HG03469 (cell line): ENCODE measurements around the gene CCDC191.

ENCODE experiments used
- ATAC-seq: cut with Tn5 transposase; IDR thresholded peaks from one replicate; pipeline ENCODE4 v1.9.1; 2021; ENCODE audit warnings: mild to moderate bottlenecking, moderate library complexity, moderate number of reproducible peaks; ENCODE audit not compliant: unreplicated experiment

The CCDC191 gene, protein sequence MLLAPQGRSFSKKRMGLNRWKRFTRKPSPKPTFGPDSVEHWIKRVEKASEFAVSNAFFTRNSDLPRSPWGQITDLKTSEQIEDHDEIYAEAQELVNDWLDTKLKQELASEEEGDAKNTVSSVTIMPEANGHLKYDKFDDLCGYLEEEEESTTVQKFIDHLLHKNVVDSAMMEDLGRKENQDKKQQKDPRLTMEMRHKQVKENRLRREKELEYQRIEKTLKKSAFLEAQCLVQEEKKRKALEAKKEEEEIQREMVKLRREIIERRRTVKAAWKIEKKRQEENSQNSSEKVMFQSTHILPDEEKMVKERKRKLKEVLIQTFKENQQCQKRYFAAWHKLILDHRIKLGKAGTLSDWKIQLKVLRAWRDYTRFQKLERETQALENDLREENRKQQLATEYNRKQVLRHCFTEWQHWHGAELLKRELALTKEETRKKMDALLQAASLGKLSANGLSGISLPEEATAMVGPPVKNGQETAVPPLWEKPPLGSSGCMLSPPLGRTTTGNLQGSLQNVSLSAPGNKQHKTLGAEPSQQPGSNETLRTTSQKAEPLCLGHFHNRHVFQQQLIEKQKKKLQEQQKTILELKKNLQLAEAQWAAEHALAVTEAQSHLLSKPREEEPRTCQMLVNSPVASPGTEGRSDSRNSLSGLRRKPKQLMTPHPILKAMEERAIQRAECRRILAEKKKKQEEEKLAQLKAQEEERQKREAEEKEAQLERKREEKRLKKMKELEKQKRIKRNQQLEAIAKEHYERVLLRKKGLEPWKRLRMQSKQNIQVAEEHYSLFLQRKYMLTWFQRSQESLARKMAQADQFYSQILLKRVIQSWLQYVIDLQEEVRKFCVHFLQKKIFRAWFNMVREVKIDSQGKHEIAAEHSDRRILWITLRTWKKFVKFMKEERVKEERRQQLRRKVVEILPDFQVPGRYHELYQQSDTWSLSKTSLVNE

DNA sequence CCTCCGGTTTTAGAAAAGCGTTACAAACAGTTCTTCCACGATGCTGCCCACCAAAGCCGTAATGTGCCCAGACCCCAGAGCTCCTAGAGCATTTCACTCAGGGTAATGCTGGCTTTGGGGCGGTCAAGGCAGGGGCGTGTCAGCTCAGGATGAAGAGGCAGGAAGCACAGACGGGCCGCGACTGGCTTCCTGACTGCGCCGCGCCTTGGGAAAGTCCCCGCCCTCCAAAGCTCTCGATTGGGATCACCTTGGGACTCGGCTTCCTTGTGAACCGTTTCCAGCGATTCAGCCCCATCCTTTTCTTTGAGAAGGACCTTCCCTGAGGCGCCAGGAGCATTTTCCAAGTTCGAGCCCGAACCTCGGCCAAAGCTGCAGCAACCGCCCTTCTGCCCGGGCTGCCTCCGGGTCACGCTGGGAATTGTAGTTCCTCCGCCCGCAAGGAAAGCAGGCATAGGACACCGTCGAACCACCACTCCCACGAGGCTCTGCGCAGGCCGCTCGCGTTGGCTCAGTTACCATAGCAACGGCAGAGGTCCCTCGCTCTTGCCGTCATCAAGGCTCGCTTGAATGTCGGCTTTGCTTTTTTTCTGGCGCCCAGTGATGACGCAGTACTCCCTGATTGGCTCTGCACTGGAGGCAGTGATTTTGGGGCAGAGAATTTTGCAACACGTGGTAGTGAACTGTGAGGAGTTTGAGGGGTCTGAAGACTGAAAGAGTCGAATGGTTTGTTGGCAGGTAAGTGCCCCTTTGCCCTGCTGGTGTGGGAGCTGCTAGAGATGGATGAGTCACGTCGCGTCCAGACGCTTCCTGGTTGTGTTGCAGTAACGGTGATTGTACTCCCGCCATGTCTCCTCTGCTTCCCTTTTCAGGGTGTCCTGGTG lies at the start of gene CCDC191, which contains the start of gene QTRT2:
TSS of gene CCDC191 (minus strand) at position 397 of the 881 bp plus-strand sequence. CDS start at position 337, 60 bp downstream.
TSS of gene QTRT2 (plus strand) at position 608 of the 881 bp plus-strand sequence. CDS start 8,521 bp downstream, outside the sequence.
- peak; percentile 89 for ATAC-seq

DNA sequence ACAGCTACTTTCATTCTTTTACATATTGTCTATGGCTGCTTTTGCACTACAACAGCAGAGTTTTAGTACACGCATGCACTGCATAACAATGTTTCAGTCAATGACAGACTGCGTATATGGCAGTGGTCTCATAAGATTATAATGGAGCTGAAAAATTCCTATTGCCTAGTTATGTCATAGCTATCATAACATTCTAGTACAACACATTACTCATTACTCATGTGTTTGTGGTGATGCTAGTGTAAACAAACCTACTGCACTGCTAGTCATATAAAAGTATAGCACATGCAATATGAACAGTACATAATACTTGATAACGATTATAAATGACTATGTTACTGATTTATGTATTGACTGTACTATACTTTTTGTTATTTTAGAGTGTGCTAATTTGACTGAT lies 48.1 kb upstream of the CCDC191 start:
- ATAC-seq, result no peak

DNA sequence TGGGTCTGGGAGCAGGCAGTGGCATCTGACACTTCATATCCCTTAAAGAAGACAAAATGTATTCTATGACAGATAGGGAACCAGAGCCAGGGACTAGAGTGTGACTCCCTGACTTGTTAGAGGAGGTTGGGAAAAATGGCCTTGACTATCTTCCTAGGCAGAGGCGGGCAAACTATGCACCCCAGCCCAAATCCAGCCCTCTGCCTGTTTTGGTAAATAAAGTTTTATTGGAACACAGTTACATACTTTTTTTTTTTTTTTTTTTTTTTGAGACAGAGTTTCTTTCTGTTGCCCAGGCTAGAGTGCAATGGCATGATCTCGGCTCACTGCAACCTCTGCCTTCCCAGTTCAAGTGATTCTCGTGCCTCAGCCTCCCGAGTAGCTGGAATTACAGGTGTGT lies 47.5 kb upstream of the CCDC191 start:
- ATAC-seq, result no peak

DNA sequence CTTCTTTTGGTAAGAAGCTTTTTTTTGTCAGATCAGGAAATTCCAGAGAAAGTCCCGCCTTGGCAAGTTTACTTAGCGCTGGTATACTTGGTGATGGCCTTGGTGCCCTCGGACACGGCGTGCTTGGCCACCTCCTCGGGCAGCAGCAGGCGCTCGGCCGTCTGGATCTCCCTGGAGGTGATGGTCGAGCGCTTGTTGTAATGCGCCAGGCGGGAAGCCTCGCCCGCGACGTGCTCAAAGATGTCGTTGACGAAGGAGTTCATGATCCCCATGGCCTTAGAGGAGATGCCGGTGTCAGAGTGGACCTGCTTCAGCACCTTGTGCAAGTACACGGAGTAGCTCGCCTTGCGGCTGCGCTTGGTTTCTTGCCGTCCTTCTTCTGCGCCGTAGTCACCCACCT lies 46.9 kb upstream of the CCDC191 start:
- ATAC-seq, result no peak

DNA sequence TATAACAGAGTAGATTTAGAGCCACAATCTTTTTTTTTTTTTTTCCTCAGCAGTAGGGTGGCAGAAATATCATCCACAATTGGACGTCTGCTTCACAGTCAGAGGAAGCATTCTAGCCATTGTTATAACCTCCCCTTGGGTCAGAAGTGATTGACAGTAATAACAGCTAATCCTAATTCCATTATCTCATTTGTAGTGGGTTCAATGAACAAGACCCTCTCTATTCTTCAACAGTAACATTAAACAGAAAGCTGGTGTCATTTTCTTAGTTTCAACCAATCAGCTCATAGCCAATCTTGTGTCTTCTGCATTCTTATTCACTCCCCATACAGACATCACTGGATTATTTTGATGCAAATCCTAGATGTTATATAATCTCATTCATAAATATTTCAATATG lies 44.8 kb upstream of the CCDC191 start:
- no peak for ATAC-seq

DNA sequence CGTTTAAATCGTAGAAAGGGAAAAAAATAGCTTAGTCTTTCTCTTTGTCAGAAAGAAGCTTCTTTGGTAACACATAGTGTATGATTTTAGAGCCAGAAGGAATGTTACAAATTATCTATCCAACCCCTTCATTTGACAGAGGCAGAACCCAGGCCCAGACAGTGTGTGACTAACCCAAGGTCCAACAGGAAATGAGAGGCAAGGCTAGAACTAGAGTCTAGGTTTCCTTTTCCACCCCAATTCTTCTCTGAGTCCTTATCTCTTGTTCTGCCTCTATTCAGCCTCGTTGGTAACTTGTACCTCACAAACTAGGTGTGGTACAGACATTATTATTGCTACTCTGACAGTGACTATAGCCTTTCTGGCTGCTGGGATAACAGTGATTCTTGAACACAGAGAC lies 39.5 kb upstream of the CCDC191 start:
- ATAC-seq, result no peak

DNA sequence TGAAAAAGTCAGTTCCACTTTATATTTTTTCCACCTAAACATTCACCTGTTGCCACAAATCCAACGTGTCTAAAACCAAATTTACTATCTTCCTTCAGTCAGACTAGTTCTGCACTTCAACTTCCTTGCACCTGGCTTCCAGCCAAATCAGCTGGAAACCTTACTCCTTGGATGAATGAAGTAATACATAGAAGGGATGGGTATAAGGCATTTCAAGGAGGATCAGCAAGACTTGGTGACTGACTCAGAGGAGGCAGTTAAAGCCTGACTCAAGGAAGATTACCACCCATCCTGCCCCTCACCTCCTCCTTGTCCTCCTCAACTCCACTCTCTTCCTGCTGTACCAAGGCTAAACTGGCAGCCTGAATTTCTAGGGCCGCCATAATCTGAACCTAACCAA lies 37.3 kb upstream of the CCDC191 start:
- no peak for ATAC-seq

DNA sequence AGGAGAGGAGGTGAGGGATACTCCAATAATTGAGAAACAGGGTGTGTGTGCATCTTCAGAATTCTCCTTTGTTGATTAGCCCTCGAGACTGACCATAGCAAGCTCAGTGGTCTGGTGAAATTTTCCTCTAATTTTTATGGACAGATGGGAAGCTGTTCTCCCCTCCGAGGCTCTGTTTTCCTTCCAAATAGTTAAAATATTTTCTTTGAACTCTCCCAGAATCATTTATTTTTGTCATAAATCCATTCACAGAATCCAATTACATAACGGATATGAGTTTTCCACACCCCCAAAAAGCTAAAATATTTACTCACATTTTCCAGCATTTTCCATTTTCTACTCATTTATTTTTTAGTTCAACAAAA lies 36.7 kb upstream of the CCDC191 start:
- no peak for ATAC-seq

DNA sequence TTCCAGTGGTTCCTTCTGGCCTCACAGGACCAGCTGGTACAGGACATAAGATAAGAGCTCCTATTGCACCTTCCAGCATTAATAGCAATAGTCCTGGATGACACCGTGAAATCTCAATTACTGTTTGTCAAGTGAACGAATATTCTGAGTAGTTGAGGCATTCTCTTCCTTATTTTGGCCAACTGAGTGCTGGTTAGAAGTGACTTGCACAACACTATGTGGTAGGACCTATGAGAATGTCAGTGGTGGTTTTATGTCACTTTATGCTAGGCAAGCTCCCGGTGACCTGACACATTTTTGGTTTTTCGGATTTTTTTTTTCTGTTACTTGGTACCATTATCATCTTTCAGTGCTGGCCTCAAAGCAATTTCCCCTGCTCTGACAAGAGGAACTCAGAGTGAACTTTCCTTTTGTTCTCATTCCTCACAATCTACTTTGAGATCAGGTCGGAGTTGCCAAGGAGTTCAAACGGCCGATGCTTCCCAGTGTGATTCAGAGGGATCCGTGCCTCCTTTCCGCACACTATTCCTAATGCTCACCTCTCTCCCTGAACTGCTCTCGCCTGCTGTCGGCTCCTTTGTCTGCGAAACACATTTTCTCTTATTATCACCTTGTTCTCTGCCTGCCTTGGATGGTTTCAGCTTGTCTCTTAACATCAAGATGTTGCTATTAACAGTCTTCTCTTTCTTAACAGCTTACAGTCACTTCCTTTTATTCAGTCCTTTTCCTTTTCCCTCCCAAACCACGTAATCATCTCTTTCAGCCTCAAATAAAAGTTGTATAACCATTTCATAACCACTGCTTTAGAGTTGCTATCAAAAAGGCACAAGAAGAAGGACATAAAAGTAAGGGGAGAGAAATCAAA lies 36.1 kb upstream of the CCDC191 start:
- no peak for ATAC-seq

DNA sequence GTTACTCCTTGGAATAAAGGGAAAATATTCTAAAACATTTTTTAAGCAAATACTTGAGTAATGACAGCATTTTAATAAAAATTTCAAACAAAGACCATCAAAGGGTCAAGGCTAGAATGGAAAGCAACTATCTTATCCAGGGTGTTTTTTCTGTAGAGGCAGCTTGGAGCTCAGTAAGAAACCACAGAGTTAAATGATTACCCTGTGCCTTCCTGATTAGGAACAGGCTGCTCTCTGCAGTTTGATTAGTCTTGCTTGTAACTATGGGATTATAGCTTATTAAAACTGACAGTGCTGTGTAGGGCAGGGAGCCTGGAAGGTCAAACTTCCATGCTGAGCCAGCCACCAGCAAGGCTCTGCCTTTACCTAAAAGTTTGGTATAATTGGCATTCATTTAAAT lies 33.3 kb upstream of the CCDC191 start:
- ATAC-seq, result no peak

DNA sequence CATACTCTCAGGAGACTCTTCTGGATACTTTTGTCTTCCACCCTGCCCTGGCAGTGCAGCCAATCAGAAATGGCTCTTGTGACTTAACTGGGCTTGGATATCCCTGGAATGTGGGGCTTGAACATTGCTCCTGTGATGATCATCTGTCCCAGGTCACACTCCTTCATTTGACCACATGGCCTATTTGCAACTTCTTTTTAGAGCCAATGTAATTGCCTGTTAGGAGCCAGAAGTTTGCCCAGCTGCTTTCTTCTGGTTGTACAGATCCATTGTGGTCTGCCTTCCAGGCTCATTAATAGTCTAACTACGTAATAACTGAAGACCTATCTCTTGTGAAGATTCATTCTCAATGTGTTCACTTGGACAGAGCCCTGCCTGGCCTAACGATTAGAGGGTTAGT lies 30.0 kb upstream of the CCDC191 start:
- ATAC-seq, result no peak

DNA sequence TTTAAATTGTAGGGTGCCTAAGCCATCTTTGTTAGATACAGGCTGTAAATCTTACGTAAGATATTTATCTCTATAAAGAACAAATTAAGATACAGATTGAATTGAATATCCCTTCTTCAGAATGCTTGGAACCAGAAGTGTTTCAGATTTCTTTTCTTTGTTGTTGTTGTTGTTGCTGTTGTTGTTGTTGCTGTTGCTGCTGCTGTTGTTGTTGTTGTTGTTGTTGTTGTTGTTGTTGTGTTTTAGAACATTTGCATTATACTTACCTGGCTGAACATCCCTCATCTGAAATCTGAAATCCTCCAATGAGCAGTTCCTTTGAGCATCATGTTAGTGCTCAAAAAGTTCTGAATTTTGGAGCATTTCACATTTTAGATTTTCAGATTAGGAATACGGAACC lies 26.8 kb upstream of the CCDC191 start:
- no peak for ATAC-seq

DNA sequence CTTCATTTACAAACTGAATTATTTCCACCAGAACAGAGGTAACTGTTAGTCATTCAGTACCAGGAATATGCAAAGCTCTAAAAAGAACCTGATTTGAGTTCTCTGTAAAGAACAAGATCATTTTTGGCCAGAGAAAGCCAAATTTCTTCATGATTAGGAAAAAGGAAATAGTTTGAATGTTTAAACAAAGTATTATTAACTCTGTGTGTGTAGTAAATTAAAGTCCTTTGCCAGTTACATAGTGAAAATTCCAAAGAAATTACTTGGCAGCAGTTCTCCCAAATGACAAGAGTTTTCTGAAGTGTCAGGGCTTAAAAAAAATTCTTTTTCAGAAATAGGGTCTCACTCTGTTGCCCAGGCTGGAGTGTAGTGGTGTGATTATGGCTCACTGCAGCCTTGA lies 24.7 kb upstream of the CCDC191 start:
- ATAC-seq, result no peak

DNA sequence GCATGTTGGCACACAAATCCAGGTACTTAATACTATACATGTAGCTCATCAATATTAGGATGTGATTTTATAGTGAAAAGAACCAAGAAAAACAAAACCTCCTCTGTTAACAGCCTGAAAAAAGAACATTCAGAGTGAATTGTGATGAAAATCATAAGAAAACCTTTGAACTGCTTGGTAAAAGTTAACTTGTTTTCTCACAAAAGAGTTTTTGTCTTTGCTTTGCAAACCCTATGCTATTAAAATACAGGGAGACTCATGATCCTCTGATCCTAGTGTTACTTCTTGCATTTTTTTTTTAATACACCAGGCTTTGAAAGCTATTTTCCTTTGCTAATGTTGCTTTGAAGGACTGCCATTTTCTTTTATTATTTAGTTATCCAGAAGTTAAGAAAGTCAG lies 23.9 kb upstream of the CCDC191 start:
- no peak for ATAC-seq

DNA sequence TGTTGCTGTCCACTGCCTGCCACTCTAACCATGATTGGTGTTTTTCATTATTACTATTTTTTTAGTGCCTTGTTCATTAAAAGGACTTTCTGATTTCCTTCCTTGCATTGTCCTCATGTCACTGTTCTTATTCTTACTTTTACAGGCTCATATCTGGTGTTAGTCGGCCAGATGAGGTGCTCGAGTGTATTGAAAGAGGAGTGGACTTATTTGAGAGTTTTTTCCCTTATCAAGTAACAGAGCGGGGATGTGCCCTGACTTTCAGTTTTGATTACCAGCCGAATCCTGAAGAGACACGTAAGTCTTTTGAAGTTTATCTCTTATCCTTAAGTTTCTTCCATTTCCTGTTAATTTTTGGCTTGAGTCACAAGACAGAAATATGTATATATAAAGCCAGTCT lies 23.4 kb upstream of the CCDC191 start:
- ATAC-seq, result no peak

DNA sequence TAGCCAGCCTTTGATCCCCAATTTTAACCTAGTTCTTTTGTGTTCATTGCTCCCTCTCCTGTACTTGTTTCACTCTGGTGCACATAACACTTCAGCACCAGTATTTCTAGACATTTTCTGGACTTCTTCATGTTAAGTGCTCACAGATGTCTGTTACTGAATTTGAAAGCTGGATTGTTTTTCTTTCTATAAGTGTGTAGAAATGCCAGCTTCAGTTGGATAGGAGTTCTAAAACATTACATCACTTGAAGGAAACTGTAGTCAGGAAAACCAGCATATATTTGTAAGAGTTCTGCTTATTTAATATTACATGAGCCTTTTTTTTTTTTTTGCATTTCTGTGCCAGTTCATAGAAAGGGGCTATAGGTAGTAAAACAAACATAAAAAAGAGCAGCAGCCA lies 21.8 kb upstream of the CCDC191 start:
- ATAC-seq, result no peak

DNA sequence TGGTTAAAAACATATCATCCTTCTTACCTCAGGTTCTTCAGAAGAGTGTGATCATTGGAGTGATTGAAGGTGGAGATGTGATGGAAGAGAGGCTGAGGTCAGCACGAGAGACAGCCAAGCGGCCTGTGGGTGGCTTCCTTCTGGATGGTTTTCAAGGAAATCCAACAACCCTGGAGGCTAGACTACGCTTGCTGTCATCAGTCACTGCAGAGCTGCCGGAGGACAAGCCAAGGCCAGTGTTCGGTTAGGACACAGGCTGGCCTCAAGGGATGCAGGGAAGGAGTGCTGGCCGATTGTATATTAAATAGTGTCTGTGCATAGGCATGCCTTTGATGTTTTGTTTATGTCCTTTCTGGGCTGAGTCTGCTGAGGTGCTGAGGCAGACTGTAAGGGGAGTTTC lies 20.4 kb upstream of the CCDC191 start:
- no peak for ATAC-seq

DNA sequence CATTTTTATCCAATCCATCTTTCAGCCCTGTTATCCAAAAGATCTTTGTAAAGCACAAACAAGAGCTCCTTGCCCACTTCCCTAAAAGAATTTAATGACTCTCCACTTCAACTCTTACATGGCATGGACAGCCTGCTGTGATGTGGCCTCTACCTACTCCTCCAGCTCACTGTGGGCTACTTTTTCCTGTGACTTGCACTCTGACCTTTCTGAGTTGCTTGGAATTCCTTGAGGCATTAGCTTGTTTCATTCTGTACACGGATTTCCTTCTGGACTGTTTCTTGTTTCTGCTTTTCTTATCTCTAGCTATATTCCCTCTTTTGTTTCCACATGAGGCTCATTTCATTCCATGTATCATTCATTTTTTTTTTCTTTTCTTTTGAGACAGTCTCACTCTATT lies 15.5 kb upstream of the CCDC191 start:
- ATAC-seq, result no peak

DNA sequence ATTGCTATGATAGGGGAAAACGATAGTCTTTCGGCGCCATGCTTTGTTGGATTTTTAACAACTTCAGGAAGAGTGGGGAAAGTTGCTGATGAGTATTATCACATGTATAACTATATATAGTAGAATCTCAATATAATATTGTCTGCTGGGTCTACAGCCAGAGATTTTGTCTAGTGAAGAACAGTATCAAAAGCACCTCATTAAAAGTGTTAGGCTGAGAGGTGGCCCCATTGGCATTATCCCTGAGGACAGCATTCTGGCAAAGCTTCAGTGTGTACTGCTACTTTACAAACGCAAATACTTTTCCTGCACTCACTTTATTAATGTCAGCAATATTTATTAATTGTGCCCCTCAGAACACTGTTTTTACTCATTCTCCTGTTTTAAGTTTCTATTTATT lies 12.0 kb upstream of the CCDC191 start:
- no peak for ATAC-seq

DNA sequence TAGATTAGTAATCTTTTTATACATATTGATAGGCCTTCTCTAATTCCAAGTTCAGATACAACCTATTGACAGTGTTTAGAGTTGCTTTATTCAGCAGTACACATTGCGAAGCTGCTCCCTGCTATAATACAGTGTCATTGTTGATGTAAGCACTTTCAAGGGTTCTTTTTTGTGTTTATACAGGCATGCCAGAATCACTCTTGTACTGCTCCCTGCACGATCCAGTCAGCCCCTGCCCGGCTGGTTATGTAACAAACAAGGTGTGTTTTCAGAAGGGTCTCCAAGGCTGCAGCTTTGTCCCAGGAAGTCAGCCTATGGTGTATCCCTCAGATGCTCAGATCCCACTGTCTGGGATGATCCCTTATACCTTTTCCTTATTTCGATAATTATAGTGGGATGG lies 11.5 kb upstream of the CCDC191 start:
- ATAC-seq, result no peak
